Measurements from ENCODE around the gene CYB5RL.
"Not testable (repeated sequence)": the region's sequence is repeated elsewhere in the genome, so short reads cannot be mapped to it uniquely, and the experiment has no call there.

CYB5RL gene

DNA sequence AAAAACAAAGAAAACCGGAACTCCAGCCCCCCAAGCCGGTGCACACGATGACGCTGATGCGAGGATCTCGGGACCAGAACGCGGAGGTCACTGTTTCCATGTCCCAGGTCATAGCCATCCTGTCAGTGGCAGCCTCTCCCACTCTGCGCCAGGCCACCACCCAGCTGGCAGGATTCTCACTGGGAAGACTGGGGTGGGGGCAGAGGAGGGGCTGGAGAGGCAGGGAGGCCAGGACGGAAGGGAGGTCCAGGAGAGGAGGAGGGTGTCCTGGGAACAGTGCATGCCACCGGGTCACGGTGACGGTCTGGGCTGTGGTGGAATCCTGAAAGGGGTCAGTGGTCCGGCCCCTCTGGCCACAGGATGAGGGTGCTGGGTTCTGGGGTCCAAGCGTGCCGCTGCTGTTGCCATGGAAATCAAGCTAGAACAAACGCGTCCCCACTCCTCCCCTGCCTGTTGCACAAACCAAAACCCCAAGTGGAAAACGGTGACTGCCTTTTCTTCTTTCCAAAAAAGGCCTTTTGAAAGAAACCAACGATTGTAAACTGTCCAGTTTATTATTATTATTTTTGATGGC is 26.2 kb upstream of the CYB5RL start:
- DNase-seq (ENCODE audit: low read depth) = no peak

DNA sequence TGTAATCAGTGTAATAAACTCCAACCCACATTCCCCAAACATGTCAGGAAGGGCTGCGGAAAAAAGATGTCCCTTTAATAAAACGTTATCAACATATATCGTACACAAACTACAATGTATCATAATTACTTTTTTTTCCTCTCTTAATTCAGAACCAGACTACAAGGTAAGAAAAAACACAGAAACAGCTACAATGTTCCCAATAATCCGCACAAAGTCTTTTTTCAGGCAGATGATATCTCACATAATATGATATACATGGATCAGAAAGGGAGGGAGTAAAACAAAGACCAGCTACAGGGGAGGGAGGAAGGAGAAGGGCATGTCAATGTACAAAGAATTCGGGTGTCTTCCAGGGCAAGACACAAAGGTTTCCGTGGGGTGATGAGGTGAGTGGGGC is 25.5 kb upstream of the CYB5RL start:
- DNase-seq (ENCODE audit: low read depth) = no peak

DNA sequence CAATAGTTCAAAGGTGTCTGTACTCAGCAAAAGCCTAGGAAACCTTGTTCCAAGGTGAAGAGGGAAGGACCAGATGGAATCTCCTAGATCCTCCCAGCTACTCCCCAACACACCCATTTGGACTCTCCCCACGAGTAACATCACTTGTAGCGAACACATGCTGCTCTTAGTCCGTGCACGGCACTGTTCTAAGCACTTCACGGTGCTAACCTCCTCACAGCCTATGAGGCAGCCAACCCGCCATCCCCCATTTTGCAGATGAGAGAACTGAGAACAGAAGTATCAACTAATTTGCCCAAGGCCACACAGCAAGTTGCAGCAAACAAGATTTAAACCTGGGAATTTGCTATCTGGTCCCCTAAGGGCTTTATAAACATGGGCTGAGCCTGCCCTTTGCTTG is 24.4 kb upstream of the CYB5RL start:
- DNase-seq (ENCODE audit: low read depth) = no peak

DNA sequence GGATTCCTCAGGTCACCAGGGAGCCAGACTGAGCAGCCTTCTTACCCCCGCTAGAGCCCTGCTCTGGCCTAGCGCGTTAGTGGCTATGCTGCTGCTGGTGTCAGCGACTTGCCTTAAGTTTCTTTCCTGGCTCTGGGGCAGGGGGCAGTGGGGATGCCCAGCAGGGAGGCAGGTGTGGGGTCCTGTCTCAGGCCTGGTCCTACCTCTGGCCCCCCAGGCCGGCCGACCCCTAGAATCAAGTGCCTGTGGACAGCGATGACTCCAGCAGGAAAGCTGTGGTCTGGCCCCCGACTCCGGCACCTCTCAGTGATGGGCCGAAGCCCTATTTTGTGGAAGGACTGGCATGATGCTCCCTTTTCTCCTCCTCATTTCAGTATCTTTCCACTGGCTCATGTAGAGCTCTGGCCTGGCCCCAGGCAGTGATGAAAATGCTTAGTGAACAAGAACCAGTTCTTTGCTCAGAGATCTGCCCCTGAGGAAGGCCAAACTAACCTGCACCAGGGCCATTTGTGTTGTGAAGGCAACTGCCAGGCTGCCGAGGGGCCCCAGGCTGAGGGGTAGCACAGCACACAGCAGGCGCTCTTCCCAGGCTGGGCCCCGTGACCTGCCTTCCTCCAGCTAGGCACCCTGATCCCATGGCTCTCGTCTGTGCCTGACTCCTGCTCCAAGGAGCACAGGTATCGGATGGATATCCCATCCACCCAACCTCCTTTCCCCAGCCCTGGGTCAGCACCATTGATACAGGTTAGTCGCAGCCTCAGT is 23.8 kb upstream of the CYB5RL start:
- no peak for DNase-seq (ENCODE audit: low read depth)

GRCh38 chr1:54222711-54223110 is 22.9 kb upstream of the CYB5RL start:
- DNase-seq (ENCODE audit: low read depth) = no peak

GRCh38 chr1:54221867-54222484 is 22.1 kb upstream of the CYB5RL start:
- DNase-seq (ENCODE audit: low read depth) = no peak

GRCh38 chr1:54221113-54221834 is 21.4 kb upstream of the CYB5RL start:
- DNase-seq (ENCODE audit: low read depth) = no peak

- DNase-seq (ENCODE audit: low read depth) = no peak
Observed at GRCh38 chr1:54220004-54220811, 20.4 kb upstream of the CYB5RL start.

DNA sequence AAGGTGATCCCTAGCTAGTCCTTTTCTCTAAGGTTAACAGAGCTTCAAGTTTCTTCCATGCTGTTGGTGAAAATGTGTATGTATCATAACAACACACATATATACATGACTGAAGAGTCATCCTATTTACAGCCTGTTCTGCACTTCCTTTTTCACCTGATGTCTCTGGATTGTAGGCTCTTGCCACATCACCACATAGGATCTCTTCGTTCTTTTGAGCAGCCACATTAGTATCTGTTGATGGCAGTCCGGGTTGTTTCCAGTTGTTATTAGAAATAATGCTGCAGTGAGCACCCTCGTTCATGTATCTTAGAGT is 19.8 kb upstream of the CYB5RL start:
- no peak for DNase-seq (ENCODE audit: low read depth)

- DNase-seq (ENCODE audit: low read depth) = no peak
Observed at GRCh38 chr1:54218883-54219687, 19.3 kb upstream of the CYB5RL start.

DNA sequence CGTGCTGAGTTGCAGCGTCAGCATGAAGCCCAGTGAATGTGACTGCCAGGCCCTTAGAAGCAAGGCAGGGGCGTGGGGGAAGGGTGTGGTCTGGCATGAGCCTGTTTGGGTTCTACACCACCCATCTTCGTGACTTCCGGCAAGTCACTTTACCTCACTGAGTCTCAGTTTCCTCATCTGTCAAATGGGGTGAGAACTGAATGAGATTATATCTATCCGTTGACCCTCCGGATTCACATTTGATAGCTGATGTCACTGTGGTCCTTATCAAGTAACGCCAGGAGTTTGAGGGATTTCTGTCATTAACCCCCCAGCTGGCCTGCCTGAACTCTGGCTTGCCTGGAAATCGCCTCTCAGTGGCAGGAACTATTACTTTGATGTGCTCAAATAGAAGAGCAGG is 15.7 kb upstream of the CYB5RL start:
- no peak for DNase-seq (ENCODE audit: low read depth)

DNA sequence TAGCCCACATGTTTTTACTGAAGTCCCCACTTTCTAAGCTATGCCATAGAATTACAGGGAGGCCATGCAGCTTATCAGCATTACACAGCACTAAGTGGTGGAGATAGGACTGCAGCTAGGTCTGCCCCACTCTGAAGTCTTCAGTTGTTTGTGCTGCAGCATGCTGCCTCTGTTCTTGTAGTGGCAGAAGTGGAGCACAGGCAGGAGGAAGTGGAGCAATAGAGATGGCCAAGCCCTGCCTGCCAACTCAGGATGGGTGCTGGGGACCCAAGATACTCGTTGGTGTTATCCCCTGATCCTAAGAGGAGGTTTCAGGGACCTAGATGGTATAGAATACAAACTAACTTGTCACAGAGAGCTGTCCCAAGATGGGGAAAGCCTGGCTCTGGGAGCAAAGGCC is 13.0 kb upstream of the CYB5RL start:
- DNase-seq (ENCODE audit: low read depth) = no peak

DNA sequence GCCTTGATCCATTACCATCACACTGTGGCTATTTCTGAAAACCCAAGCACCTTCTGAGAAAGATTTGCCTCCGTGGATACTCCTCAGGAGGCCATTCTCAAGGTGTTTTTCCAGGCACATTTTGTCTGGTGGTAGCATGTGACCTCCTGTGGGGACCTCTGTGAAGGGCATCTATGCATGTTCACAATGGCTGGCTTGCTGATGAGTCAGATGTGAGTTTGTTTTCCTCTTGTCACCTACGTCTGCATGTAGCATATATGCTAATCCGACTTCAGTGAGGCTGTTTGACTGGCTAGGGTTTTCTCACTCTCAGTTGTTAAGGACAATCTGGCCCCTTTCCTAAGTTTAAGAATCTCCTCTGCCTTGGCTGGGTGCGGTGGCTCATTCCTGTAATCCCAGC is 8.1 kb upstream of the CYB5RL start:
- DNase-seq (ENCODE audit: low read depth) = not testable (repeated sequence)

DNA sequence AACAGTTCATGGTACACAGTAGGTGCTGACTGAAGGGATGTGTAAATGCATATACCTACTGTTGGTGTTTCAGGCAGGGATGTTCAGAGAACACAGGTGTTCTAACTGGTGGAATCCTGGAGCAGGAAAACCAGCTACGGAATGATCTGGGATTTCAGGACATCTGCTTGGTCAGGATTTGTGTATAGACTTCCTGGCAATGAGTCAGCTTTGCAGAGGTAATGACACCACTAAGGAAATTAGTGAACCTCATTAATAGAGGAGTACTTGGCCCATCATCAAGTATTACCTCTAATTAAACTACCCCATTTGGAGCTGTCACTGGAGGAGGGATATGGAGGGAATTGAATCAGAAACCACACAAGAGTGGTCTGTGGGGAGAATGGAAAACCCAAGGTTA is 7.5 kb upstream of the CYB5RL start:
- DNase-seq (ENCODE audit: low read depth) = no peak

DNA sequence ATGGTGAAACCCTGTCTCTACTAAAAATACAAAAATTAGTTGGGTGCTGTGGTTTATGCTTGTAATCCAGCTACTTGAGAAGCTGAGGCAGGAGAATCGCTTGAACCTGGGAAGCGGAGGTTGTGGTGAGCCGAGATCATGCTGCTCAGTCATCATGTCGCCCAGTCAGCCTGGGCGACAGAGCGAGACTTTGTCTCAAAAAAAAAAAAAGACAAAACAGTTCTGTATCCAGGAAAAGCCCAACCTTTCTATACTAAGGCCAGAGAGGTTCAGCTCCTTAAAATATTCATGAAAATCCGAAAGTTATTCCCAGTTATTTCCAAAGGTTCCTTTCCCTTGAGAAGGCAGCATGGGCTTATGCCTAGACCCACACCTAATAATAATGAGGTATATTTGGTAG is 4.4 kb upstream of the CYB5RL start:
- DNase-seq (ENCODE audit: low read depth) = no peak

DNA sequence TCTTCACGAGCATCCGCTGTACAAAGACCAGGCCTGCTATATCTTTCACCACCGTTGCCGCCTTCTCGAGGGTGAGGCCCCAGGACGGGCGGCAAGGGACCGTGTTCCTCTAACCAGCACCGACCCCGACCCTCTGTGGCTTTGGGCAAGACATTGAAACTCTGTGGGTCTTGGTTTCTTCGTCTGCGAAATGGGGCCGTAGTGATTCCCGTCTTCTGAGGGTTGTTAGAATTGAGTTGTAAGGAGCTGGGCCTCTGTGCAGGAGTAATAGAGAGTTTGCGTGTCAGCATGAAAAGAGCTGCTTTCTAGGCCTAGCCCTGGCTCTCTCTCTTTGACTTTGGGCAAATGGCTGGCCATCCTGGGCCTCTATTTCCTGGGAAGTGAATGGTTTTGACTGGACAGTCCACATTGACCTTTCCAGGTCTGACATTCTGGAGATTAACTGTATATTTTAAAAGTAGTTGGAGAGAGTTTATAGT is 728 bp upstream of the CYB5RL start:
- no peak for DNase-seq (ENCODE audit: low read depth)

DNA sequence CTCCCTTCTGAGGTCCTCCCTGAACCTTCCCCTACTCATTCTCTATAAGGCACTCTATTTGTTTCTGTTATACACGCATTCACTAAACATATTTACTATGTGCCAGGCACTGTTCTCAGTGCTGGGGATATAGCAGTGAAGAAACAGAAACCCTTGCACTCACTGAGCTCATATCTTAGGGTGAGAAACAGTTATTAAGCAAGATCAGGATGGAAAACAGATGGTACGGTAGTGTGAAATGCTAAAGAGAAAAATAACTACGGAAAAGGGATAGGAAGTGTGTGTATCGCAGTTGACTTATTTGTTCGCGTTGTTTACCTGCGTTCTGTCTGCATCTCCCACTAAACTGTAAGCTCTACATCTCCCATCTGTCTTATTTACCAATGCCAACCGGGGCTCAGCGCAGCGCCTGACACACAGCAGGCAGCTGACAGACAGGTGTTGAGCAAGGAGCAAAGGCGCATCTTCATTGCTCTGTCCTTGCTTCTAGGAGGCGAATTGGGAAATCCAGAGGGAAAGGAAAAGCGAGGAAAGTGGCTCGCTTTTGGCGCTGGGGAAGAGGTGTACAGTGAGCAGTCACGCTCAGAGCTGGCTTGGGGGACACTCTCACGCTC is 572 bp downstream of the CYB5RL start:
- no peak for DNase-seq (ENCODE audit: low read depth)

GRCh38 chr1:54193453-54193852 is 6.4 kb downstream of the CYB5RL start:
- no peak for DNase-seq (ENCODE audit: low read depth)

DNA sequence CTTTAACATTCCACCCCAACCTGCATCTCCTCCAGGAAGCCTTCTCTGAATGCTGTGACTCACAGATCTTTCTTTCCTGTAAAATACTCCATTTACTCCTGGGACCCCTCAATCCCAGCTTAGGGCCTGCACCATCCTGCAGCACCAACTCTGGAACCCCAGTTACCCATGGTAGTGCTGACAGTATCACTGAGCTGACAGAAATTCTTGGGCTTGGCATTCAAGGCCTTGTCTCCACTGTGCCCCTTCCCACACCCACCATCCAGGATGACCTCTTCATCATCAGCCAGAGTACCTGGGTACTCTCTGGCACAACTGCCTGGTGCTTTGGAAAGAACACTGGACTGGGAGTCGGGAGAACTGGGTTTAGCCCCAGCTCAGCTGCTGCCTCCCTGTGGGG is 8.3 kb downstream of the CYB5RL start:
- no peak for DNase-seq (ENCODE audit: low read depth)

DNA sequence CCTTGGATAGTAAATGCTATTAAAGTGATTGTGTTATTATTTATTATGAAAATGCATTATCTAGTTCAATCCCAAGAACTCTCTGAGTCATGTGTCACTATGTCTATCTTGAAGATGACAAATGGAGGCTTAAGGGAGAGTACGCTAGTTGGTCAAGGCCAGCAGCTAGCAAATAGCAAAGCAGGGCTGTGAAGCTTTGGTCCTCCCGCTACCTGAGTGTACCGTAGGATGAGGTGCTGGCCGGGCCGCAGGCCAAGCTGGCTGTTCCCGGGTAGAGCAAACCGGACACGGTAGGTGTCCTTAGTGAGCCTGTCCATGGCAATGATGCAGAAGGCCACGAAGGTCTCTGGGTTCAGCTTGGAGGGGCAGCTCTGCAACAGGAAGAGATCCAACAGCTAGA is 9.3 kb downstream of the CYB5RL start:
- DNase-seq (ENCODE audit: low read depth) = no peak

DNA sequence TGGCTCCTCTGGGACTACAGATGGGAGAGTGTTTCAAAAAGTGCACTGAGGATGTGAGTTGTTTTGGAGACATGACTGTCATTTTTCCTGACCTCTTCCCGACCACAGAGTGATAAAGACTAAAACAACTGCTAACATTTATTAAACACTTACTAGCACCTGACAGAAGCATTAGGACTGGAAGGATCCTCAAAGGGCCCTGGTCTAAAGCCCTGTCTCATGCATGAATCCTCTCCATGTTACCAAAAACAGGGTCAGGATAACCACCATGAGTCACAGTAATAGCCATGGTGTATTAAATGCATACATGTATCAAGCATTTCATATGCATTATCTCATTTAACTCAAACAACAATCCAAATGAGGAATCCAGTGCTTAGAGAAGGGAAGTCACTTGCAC is 11.5 kb downstream of the CYB5RL start:
- DNase-seq (ENCODE audit: low read depth) = no peak

Measured in HS-27A (cell line).